RWPE1 (cell line): ENCODE measurements around the gene PARP1.

Source experiments
- CTCF ChIA-PET: fragments of 350-600 bp; sonication (Branson Sonifier 250); formaldehyde crosslinking; extraction: SDS; loops from one replicate; lab custom pipeline; 2021; lab: Yijun Ruan, JAX
- POLR2A ChIA-PET: fragments of 400-600 bp; formaldehyde crosslinking; extraction: SDS; loops from one replicate; lab custom pipeline; 2020; ENCODE audit warnings: antibody characterized with exemption; ENCODE audit not compliant: low non-redundant PET; lab: Yijun Ruan, JAX
- DNase-seq: peaks from one replicate; pipeline ENCODE4 v3.0.0; 2012; ENCODE audit warnings: low spot score
- H3K27ac ChIP-seq: fragments of 450-650 bp; 2 replicates; pipeline ENCODE4 v1.5.1; 2017
- TF ChIP-seq, protein P1 (sequence below): fragments of 450-650 bp; conservative IDR thresholded peaks from 2 replicates; pipeline ENCODE4 v1.5.1; 2017; ENCODE audit warnings: low read depth, mild to moderate bottlenecking

PARP1 gene

DNA sequence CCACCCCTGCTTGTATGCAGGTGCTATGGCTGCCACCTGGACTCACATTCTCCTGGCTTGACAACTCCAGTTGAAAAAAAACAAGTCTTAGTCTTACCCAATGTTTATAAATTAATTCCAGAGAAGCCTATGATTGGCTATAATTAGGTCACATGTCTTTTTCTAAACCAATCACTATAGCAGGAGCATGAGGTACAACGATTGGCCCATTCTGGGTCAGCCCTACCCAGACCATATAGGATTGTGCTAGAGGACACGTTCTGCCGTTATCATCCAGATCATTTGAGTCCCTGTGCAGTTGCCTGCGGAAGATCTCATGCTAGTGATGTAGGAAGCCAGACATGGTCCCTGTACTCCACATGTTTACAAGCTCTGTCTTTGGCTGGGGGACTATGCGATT is 41.9 kb upstream of the PARP1 start:
- TF ChIP-seq, protein P1, sequence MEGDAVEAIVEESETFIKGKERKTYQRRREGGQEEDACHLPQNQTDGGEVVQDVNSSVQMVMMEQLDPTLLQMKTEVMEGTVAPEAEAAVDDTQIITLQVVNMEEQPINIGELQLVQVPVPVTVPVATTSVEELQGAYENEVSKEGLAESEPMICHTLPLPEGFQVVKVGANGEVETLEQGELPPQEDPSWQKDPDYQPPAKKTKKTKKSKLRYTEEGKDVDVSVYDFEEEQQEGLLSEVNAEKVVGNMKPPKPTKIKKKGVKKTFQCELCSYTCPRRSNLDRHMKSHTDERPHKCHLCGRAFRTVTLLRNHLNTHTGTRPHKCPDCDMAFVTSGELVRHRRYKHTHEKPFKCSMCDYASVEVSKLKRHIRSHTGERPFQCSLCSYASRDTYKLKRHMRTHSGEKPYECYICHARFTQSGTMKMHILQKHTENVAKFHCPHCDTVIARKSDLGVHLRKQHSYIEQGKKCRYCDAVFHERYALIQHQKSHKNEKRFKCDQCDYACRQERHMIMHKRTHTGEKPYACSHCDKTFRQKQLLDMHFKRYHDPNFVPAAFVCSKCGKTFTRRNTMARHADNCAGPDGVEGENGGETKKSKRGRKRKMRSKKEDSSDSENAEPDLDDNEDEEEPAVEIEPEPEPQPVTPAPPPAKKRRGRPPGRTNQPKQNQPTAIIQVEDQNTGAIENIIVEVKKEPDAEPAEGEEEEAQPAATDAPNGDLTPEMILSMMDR, result no peak
- DNase-seq, result no peak
- CTCF ChIA-PET, result no interaction called here
- POLR2A ChIA-PET, result no interaction called here
- no peak overlapping the region for H3K27ac ChIP-seq

DNA sequence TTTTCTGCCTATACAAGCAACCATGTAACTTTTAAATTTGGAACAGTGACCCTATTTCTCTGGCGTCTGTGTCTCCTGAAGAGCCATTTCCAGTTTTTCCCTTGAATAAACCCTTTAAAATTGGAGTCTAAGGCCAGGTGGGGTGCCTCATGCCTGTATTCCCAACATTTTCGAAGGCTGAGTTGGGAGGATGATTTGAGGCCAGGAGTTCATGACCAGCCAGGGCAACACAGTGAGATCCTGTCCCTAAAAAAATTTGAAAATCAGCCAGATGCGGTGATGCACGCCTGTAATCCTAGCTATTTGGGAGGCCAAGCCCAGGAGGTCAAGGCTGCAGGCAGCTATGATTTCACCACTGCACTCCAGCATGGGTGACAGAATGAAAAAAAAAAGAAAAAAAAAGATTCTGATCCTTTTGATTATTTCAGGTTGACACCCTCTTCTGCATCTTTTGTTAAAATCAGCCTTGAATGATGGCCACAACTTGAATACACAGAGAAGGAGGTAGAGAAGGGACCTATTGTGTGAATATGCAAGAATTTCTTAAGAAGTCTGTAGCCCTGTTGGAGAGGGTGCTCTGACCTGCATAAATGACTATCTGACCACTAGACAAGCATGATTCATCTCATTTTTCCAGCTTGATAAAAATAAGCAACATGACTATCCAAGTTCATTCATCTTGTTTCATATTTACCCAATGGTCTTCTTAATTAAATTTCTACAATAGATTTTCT is 40.2 kb upstream of the PARP1 start:
- ChIA-PET CTCF (interaction anchor here (0.6 to 0.7 kb wide), 3 partner anchors 99 to 237 kb away, joined by 3 read pairs; no protein-coding TSS in a partner anchor), POLR2A (no interaction called here)
- no peak overlapping the region for H3K27ac ChIP-seq
- TF ChIP-seq, protein P1, result no peak
- no peak for DNase-seq

DNA sequence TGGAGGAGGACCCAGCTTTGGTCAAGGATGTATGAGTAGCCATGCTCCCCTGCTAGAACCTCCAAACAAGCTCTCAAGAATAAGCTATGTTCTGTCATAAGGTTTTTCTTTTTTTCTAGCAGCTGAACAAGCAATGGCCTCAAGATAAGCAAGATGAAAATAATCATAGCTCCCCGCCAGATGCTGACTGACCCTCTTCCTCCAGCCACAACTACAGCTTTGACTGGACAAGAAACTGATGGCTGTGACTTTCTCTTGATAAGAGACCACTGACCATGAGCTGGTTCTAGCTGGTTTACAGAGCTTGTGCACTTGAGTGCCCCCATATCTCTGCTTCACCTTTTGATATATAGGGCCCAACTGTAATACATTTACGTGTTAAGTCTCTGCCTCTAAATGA is 38.2 kb upstream of the PARP1 start:
- H3K27ac ChIP-seq, result no peak overlapping the region
- POLR2A ChIA-PET, result no interaction called here
- no peak for DNase-seq
- TF ChIP-seq, protein P1, result no peak
- CTCF ChIA-PET, result interaction anchor here (0.6 to 0.7 kb wide), 2 partner anchors 153 to 359 kb away, joined by 4 to 5 read pairs; no protein-coding TSS in a partner anchor

DNA sequence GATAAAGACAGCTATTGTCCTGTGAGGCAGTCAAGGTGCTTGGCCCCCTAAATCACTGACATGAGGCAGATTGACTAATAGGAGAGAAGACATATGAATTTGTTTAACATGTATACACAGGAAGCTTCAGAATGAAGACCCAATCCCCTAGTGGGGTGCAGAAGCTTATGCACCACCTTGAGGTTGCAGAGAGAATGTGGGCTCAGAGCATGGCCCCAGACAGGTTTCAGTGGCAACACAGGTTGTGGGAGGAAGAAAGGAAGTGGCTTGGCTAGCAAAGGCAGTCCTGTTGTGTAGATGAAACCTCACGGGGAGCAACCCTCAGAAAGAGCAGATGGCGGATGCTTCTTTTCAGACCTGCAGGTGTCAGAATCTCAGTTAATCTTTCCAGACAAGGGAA is 37.0 kb upstream of the PARP1 start:
- TF ChIP-seq, protein P1, result no peak
- ChIA-PET CTCF (interaction anchor here (0.6 to 1.1 kb wide), 2 partner anchors 19 to 37 kb away, joined by 3 read pairs; no protein-coding TSS in a partner anchor), POLR2A (no interaction called here)
- DNase-seq, result no peak
- no peak overlapping the region for H3K27ac ChIP-seq

DNA sequence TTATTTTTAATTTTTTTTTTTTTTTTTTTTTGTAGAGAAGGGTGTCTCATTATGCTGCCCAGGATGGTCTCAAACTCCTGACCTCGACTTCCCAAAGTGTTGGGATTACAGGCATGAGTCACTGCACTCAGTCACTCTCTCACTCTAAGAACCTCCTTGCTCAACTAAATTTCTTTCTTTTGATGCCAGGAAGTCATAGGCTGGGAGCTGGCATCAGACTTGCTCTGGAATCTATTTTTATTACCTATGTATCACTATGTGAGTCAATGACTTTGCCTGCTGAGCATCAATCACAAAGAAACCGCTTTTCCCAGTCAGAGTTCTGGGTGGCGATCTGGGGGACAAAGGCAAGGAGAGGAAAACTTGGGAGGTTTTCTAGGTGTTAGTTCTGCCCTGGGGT is 35.5 kb upstream of the PARP1 start:
- CTCF ChIA-PET, result interaction anchor here (0.7 to 1.1 kb wide), 2 partner anchors 21 to 154 kb away, joined by 3 to 4 read pairs; no protein-coding TSS in a partner anchor
- TF ChIP-seq, protein P1, result no peak
- POLR2A ChIA-PET, result no interaction called here
- H3K27ac ChIP-seq, result no peak overlapping the region
- DNase-seq, result peak; percentile 80

DNA sequence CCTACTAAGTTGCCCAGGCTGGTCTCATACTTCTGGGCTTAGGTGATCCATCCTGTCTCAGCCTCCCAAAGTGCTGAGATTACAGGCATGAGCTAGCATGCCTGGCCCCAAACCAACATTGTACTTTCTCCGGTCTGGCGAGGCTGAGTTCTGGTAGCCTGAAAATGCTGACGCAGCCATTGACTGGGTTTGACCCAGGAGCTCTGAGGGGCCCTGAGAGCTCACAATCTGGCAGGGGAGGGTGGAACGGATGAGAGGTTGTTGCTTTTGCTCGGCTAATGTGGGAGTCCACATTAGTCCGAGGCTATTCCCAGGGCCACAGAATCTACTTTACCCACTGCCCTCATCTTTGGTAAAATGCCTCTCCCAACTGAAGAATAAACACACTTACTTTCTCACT is 35.1 kb upstream of the PARP1 start:
- ChIA-PET CTCF (interaction anchor here (0.7 to 1.1 kb wide), 2 partner anchors 20 to 155 kb away, joined by 3 to 4 read pairs; no protein-coding TSS in a partner anchor), POLR2A (no interaction called here)
- DNase-seq, result no peak
- no peak overlapping the region for H3K27ac ChIP-seq
- TF ChIP-seq, protein P1, result no peak
